NOMO-1 (cell line): Measurements from ENCODE around the gene OR52E4.

Experiments
- DNase-seq, 2 experiments: peaks; one replicate each; lab custom pipeline; 2025; ENCODE audit not compliant: unreplicated experiment in 2 of 2; lab: John Stamatoyannopoulos, UW

The OR52E4 gene

DNA sequence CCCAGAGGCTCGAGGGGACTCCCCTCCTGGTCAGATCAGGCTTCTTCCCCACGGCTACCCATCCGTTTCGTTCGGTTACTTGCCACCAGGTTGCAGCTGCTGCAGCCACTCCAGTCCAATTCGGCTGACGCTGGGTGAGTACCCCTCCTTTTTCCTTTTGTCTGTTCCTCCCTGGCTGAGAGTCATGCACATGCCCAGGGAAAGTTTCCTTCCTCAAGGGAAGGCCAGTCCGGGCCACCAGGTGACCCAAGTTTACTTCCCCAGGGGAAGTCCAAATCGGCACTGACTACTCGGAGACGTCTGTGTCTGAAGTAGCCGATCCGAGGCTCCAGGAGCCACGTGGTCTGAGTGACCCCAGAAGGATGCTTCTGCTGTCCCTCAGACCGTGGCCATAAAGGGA lies 48.4 kb downstream of the OR52E4 start:
- no peak for DNase-seq

DNA sequence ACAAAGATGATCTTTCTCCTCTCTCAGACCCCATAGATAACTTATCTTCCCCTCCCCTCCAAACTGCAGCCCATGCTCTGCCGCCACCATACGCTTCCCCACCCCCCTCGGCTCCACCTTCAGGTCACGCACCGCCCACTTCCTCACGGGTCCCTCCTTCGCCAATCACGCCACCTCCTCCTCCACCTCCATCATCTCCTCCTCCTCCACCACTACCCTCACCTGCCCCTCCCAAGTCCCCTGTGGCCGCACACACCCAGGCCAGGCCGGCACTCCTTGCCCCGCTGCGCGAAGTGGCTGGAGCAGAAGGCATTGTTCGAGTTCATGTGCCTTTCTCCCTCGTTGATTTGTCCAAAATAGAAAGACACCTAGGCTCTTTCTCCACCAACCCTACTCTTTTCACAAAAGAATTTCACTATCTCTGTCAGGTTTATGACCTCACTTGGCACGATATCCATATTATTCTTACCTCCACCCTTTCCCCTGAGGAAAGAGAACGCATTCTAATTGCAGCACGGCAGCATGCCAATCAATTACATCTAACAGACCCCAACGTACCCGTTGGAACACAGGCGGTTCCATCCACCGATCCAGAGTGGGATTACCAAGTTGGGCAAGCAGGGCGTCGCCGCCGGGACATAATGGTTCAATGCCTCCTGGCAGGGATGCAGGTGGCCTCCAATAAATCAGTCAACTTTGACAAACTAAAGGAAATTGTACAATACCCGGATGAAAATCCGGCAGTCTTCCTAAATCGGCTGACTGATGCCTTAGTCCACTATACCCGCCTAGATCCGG lies 49.3 kb downstream of the OR52E4 start:
- DNase-seq: no peak

DNA sequence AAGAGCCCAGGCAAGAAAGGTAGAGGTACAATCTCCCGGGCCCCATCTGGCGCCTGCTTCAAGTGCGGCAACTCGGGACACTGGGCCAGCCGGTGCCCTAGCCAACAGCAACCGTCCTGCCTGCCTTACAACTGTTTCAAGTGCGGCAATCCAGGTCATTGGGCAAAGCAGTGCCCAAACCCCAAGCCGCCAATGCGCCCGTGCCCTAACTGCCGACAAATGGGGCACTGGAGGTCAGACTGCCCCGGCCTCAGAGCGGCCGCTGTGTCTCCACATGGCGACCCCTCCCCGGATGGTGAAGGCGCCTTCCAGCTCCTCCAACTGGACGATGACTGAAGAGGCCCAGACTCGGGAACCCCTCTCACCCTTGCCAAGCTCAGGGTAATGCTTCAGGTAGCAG lies 50.2 kb downstream of the OR52E4 start:
- no peak for DNase-seq

DNA sequence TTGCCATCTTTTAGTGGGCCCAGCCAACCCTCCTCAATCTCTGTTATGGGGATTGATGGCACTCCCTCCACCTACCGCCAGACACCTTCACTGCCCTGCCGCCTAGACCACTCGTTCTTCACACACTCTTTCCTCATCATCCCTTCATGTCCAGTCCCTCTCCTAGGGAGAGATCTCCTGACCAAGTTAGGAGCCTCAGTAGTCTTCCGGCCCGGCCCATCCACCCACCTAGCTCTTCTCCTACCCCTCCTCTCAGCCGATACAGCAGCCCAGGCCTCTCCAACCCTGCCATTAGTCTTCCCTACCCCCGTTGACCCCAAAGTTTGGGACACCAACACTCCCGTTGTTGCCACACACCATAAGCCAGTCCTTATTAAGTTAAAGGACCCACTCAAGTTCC lies 50.6 kb downstream of the OR52E4 start:
- DNase-seq: no peak

DNA sequence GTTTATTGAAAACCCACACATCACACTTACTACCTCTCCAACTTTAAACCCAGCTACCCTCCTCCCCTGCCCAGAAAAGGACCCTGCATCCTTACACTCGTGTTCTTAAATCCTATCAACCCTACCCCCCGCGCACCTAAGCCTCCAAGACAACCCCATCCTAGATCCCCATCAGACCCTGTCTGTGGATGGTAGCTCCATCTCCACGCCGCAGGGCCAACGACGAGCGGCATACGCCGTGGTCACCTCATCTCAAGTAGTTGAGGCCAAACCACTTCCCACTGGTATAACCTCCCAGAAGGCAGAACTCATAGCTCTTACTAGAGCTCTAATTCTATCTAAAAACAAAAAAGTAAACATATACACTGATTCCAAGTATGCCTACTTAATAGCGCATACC lies 52.2 kb downstream of the OR52E4 start:
- no peak for DNase-seq

- DNase-seq: no peak
Measured at GRCh38 chr11:5933116-5933515, 52.7 kb downstream of the OR52E4 start.
